Measurements from ENCODE around the gene ZNF181.

DNA sequence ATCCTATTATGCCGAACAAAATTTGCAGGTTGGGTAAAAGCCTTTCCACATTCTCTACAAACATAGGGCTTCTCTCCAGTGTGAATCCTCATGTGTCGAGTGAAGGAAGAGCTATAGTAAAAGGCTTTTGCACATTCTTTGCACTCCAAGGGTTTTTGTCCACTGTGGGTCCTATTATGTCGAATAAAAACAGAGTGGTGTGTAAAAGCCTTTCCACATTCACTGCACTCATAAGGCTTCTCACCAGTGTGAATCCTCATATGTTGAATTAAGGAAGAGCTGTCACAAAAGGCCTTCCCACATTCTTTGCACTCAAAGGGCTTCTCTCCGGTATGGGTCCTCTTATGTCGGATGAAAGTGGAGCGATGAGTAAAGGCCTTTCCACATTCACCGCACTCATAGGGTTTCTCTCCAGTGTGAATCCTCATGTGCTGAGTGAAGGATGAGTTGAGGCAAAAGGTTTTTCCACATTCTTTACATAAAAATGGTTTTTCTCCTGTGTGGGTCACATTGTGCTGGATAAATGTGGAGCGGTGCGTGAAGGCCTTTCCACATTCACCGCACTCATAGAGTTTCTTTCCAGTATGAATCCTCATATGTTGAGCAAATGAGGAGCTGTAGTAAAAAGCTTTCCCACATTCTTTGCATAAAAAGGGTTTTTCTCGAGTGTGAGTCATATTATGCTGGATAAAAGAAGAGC, 25.3 kb downstream of the ZNF181 start:
- TF ChIP-seq, protein P1, sequence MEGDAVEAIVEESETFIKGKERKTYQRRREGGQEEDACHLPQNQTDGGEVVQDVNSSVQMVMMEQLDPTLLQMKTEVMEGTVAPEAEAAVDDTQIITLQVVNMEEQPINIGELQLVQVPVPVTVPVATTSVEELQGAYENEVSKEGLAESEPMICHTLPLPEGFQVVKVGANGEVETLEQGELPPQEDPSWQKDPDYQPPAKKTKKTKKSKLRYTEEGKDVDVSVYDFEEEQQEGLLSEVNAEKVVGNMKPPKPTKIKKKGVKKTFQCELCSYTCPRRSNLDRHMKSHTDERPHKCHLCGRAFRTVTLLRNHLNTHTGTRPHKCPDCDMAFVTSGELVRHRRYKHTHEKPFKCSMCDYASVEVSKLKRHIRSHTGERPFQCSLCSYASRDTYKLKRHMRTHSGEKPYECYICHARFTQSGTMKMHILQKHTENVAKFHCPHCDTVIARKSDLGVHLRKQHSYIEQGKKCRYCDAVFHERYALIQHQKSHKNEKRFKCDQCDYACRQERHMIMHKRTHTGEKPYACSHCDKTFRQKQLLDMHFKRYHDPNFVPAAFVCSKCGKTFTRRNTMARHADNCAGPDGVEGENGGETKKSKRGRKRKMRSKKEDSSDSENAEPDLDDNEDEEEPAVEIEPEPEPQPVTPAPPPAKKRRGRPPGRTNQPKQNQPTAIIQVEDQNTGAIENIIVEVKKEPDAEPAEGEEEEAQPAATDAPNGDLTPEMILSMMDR (IDR thresholded peaks at IDR 0.05): no peak
- no peak for TF ChIP-seq POLR2AphosphoS5 (IDR thresholded peaks at IDR 0.05; ENCODE audit: low read depth, low read length)
